NCI-H146 (cell line): ENCODE data around the gene ASB16.
A peak's percentile ranks its signal among the peaks of the same experiment; 100 is the strongest.

Source experiments
- DNase-seq: peaks from one replicate; lab custom pipeline; 2025; lab: John Stamatoyannopoulos, UW

The ASB16 gene

DNA sequence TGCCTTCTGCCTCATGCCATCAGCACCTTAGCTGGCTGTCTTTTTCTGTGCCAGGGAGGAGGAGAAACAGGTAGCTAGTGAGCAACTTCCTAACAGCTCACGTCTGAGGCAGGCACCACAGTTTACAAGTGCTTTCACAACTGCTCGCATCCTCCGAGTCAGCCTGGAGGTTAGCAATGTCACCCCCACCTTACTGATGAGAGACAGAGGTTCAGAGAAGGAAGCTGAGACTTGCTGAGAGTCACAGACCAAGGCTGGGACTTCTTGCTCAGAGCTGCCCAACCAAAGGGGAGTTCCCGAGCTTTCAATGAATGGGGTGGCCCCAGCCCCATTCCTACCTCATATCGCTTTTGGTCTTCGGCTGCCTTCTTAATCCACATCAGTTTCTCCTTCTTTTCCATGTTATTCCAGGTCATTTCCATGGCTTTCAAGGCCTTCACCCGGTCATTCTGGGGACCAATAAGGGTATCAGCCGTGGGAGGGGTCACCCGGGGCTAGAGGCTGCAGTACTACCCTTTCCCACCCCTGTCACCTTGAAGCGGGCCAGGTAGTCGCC is 39.4 kb downstream of the ASB16 start:
- no peak for DNase-seq

- no peak for DNase-seq
These were observed 40.1 kb downstream of the ASB16 start for GRCh38 chr17:44210342-44211192.

DNA sequence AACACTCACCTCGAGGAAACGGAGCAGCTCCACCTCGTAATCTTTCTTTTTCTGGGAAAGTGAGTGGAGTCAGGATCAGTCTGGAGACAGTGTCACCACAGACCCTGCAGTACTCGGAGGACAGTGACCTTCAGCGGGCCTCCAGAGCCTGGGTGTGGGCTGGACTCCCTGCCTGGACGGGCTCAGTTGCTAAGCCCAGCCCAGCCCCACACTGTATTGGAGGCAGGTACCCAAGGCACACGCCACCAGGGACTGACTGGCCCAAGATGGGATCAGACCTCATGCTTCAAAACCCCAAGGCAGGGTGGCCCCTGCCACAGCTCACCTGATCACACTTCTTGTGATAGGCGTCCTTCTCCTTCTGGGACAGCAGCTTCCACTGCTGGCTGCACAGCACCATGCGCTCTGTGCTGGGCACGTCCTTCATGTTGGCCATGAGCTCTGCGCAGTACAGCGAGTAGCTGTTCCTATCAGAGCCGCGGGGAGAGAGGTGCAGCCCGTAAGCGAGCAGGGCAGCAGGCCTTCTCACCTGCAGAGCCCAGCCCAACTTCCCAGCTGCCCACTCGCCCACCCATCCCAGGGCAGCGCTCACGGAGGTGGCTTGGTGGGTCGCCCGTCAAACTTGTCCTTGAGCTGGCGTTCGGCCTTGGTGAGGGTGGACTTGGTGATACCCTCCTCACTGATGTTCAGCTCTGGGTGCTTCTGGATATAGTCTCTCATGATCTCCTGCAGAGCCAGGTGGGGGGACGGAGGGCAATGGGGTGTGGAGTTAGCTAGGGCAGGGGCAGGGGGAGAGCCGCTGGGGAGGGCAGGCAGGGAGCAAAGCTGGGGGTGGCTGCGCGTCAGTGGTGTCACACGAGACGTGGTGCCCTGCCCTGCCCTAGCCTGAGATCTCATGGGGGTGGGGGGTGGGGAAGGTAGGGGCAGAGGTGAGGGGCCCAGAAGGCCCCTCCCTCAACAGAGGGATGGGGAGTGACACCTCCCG is 41.1 kb downstream of the ASB16 start:
- DNase-seq: no peak

GRCh38 chr17:44212507-44213402 is 42.3 kb downstream of the ASB16 start:
- DNase-seq: no peak

GRCh38 chr17:44213403-44214229 is 43.1 kb downstream of the ASB16 start:
- DNase-seq: no peak

- DNase-seq: no peak
These were observed 43.7 kb downstream of the ASB16 start for GRCh38 chr17:44214230-44214494.

DNA sequence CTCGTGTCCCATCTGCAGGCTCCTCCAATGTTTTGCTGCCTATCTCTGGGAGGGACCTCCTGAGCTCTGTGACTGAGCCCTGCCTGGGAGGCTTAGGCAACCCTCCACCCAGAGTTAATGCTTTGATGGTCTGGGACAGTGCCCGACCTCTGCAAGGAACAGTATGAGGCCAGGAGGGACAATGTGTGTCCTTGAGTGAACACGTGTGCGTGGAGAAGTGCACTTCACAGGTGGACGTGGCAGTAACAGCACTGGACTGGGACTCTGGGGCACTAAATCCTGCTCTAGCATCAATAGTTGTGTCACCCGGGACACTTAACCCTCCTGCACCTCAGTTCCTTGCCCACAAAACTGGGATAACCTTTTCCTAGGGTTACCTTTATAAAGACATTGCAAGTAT is 44.4 kb downstream of the ASB16 start:
- DNase-seq: no peak

- DNase-seq: no peak
These were observed 45.7 kb downstream of the ASB16 start for GRCh38 chr17:44216173-44216572.

- DNase-seq: no peak
These were observed 46.2 kb downstream of the ASB16 start for GRCh38 chr17:44216694-44217093.

DNA sequence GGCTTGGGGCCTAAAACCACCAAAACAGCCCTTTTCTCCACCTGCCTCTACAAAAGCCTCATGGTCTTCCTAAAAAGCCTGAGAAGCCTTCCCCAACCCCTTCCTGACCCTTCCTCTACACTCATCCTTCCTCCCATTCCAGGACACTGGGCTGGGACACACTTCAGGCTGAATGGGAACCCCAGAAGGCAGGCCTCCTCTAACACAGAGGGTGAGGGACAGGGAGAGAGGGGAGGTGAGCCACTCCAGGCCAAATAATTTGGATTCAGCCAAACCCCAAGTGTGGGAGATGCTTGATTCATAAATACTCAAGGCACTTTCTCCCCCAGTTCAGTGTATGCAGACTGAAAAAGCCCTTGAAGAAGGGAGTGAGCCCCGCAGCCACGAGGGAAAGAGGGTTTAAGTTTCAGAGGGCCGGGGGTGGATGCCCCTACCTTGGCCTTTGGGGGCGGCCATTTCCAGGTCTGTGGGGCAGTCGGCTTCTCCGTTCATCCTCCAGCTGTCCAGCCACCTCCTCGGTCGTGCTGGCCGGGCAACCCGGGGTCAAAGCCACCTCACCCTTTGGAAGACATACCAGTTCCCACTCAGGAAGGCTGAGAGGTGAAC is 47.3 kb downstream of the ASB16 start:
- no peak for DNase-seq

GRCh38 chr17:44218344-44219107 is 48.0 kb downstream of the ASB16 start:
- DNase-seq: peak; percentile 92

DNA sequence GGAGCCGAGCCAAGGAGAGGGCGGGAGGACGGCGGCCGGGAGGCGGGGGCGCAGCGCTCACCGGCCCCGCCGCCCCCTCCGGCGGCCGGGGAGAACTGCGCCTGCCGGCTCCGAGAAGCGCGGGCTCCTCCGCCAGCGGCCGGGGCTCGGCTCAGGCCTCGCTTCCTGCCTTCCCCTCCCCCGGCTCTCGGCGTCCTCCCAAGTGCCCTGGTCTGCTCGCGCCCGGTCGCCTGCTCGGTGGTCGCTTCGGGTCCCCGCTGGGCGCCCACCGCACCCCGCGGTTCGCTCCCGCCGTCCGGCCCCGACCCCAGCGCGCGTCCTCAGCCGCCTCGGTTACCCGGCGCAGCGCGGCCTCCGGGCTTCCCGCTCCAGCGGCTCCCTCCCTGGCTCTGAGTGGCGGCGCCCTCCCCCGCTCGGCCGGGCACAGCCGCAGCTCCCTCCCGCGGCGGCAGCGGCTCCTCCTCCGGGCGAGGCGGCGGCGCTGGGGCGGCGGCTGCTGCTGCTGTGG is 48.7 kb downstream of the ASB16 start:
- peak; percentile 64 for DNase-seq

- peak; percentile 89 for DNase-seq
These were observed 49.2 kb downstream of the ASB16 start, which contains the start of gene UBTF for GRCh38 chr17:44219616-44220212. UBTF (minus strand) TSS chr17:44219675; CDS start chr17:44218229, 1,446 bp downstream.

DNA sequence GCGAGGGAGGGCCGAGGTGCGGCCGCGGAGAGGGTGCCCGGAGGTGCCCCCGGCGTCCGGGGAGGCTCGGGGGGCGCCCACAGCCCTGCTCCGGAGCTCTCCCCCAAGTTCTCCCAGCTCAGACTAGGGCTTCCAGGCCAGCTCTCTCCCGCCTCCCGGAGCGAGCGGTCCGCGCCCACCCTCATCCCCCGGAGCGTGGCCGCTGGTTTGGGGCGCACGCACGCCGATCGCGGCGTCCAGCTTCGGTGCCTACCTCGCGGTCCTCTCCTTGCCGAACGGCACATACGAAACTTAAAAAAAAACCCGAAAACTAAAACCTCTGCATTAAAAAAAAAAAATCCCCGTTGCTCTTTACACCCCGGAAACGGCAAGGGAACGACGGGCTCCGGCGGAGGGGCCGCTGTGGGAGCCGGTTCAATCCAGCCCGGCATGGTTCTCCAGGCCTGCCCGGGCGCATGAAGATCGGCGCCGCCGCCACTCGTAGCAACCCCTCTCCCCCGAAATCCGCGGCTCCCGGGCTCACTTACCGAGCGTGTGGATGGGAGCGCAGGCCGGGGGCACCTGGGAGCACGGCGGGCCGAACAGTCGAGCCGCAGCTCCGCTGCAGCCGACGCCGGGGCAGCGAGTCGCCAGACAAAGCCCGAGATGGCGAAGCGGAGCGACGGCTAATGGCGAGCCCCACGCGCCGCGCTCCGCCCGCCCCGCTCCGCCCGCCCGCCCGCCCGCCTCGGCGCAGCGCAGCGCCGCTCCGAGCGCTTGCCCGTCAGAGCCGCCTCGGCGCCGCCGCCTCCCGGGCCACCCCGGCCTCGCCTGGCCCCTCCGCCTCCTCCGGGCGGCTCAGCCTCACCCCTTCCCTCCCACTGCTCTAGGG is 49.9 kb downstream of the ASB16 start:
- DNase-seq: peak; percentile 68

DNA sequence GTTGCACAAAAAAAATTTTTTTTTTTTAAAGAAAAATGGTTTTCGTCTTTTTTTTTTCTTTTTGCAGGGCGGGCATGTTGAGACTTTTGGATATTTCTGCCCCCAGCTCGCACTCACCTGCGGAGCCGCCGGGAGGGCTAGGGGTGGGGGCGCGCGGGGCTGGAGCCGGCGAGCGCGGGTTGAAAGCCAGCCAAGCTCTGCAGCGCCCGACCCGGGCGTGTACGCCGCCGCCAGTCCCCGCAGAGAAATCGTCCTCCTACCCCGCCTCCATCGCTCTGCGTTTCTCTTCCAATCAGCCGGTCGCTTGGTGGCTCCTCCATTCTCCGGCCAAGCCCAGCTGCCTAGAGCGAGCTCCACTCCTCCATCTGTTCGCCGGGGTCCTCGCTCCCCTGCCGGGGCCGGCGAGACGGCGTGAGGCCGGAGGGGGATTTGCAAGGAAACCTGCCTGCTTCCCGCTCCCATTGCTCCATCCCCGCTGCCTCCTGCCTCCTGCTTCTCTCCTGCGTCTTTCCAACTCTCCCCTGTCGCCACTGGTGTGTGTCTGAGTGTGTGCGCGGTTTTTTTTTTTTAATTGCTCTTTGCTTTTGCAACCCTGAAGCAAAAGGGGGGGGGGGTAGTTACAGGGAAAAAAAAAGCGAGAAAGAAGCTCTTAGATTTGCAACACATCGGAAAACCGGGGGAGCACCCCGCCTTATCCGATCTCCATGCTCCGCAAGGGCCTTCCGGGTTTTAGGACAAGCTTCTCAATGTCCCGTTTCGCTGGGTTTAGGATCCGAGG is 50.8 kb downstream of the ASB16 start:
- DNase-seq: peak; percentile 89

DNA sequence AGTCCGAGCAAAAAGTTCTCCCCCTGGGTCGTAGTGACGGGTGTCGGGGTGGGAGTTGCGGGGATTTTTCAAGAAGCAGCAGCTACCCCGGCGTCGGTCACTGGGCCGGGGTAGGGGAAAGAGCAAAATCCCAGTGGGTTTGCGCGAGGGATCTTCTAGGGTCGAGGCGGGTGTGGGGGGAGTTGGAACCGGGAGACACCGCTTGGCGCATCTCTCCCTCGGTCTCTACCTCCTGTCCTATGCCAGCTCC is 51.3 kb downstream of the ASB16 start:
- no peak for DNase-seq

DNA sequence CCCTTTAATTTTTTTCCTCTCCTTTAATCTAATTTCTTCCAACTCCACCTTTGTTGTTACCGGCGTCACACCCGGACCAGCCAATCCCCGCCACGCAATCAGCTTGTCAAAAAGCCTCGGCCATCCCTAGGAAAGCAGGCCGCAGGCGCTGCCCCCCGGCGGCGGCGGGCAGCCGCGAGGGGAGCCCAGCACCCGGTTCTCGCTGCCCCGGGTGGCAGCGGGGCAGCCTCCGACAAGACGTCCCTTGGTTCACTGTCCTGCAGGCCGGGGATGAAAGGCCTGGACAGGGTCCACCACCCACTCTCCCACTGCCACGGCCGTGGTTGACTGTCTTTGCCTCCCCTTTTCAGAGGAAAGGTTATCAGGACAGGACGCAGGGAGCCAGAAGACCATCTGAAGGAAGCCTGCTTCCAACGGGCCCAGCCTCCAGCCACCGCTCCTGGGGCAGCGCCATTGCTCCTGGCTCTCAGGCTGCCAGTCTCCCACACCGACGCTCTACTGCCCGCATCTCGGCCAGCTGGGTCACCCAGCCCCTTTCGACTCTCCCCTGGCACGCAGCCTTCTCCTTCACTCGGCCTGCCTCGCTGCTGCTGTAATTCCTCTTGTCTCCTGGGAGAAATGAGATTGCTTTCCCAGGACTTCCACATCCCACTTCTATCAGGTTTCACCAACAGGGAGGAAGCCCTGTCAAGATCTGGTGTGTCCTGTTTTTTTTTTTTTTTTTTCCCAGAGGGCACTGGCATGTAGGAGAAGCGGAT is 51.8 kb downstream of the ASB16 start:
- peak; percentile 81 for DNase-seq
